ENCODE results near the gene P2RX1. TPM values are rescaled to one million over a fixed set of nuclear protein-coding genes. Genes with fewer than 3 reads are reported as not detected.

The P2RX1 gene
- total RNA-seq, 1 donor from 2014 or later = 1.6 TPM

GRCh38 chr17:3925684-3926485 lies 9.6 kb upstream of the P2RX1 start:
- Histone ChIP-seq H3K9ac (ENCODE audit: low read depth in 1 of 3, low read length in 3 of 3) (no peak overlapping the region), H3K27ac (ENCODE audit: low read depth, low read length) (no peak overlapping the region), H3K4me1 (ENCODE audit: control insufficient read depth in 3 of 3, insufficient read depth in 3 of 3, low read length in 3 of 3) (peaks cover 0 to 8% (median 0%) of the 10 kb centered on the region in 3 donors), H3K27me3 (ENCODE audit: control insufficient read depth in 3 of 3, insufficient read depth in 3 of 3, low read length in 3 of 3) (peaks cover 0 to 5% (median 3%) of the 10 kb centered on the region in 3 donors), H3K36me3 (ENCODE audit: control insufficient read depth in 3 of 3, insufficient read depth in 3 of 3, low read length in 3 of 3) (no peaks in the 10 kb centered on the region), H3K4me3 (ENCODE audit: low read length in 3 of 3) (no peak overlapping the region), H3K9me3 (ENCODE audit: control insufficient read depth in 3 of 3, low read length in 3 of 3) (no peaks in the 10 kb centered on the region)

GRCh38 chr17:3924512-3925350 lies 8.5 kb upstream of the P2RX1 start:
- Histone ChIP-seq H3K9ac (ENCODE audit: low read depth in 1 of 3, low read length in 3 of 3) (no peak overlapping the region), H3K4me1 (ENCODE audit: control insufficient read depth in 3 of 3, insufficient read depth in 3 of 3, low read length in 3 of 3) (peaks cover 0 to 8% (median 0%) of the 10 kb centered on the region in 3 donors), H3K9me3 (ENCODE audit: control insufficient read depth in 3 of 3, low read length in 3 of 3) (no peaks in the 10 kb centered on the region), H3K36me3 (ENCODE audit: control insufficient read depth in 3 of 3, insufficient read depth in 3 of 3, low read length in 3 of 3) (no peaks in the 10 kb centered on the region), H3K27me3 (ENCODE audit: control insufficient read depth in 3 of 3, insufficient read depth in 3 of 3, low read length in 3 of 3) (peaks cover 0 to 5% (median 3%) of the 10 kb centered on the region in 3 donors), H3K27ac (ENCODE audit: low read depth, low read length) (no peak overlapping the region), H3K4me3 (ENCODE audit: low read length in 3 of 3) (no peak overlapping the region)

- Histone ChIP-seq H3K27ac (ENCODE audit: low read depth, low read length) (no peak overlapping the region), H3K27me3 (ENCODE audit: control insufficient read depth in 3 of 3, insufficient read depth in 3 of 3, low read length in 3 of 3) (peaks cover 0 to 5% (median 3%) of the 10 kb centered on the region in 3 donors), H3K9ac (ENCODE audit: low read depth in 1 of 3, low read length in 3 of 3) (no peak overlapping the region), H3K4me3 (ENCODE audit: low read length in 3 of 3) (no peak overlapping the region), H3K4me1 (ENCODE audit: control insufficient read depth in 3 of 3, insufficient read depth in 3 of 3, low read length in 3 of 3) (peaks cover 0 to 11% (median 1%) of the 10 kb centered on the region in 3 donors), H3K36me3 (ENCODE audit: control insufficient read depth in 3 of 3, insufficient read depth in 3 of 3, low read length in 3 of 3) (no peaks in the 10 kb centered on the region), H3K9me3 (ENCODE audit: control insufficient read depth in 3 of 3, low read length in 3 of 3) (no peaks in the 10 kb centered on the region)
Measured at GRCh38 chr17:3923466-3924190, 7.4 kb upstream of the P2RX1 start.

GRCh38 chr17:3922765-3923164 lies 6.5 kb upstream of the P2RX1 start:
- H3K4me3 ChIP-seq (ENCODE audit: low read length in 3 of 3) = no peak overlapping the region
- no peaks in the 10 kb centered on the region for H3K36me3 ChIP-seq (ENCODE audit: control insufficient read depth in 3 of 3, insufficient read depth in 3 of 3, low read length in 3 of 3)
- no peaks in the 10 kb centered on the region for H3K9me3 ChIP-seq (ENCODE audit: control insufficient read depth in 3 of 3, low read length in 3 of 3)
- no peak overlapping the region for H3K9ac ChIP-seq (ENCODE audit: low read depth in 1 of 3, low read length in 3 of 3)
- peaks cover 0 to 5% (median 3%) of the 10 kb centered on the region in 3 donors for H3K27me3 ChIP-seq (ENCODE audit: control insufficient read depth in 3 of 3, insufficient read depth in 3 of 3, low read length in 3 of 3)
- no peak overlapping the region for H3K27ac ChIP-seq (ENCODE audit: low read depth, low read length)
- H3K4me1 ChIP-seq (ENCODE audit: control insufficient read depth in 3 of 3, insufficient read depth in 3 of 3, low read length in 3 of 3) = peaks cover 0 to 8% (median 4%) of the 10 kb centered on the region in 3 donors

GRCh38 chr17:3921502-3922319 lies 5.4 kb upstream of the P2RX1 start:
- Histone ChIP-seq H3K27ac (ENCODE audit: low read depth, low read length) (no peak overlapping the region), H3K36me3 (ENCODE audit: control insufficient read depth in 3 of 3, insufficient read depth in 3 of 3, low read length in 3 of 3) (no peaks in the 10 kb centered on the region), H3K4me1 (ENCODE audit: control insufficient read depth in 3 of 3, insufficient read depth in 3 of 3, low read length in 3 of 3) (peaks cover 7 to 15% (median 8%) of the 10 kb centered on the region in 3 donors), H3K4me3 (ENCODE audit: low read length in 3 of 3) (no peak overlapping the region), H3K9me3 (ENCODE audit: control insufficient read depth in 3 of 3, low read length in 3 of 3) (no peaks in the 10 kb centered on the region), H3K9ac (ENCODE audit: low read depth in 1 of 3, low read length in 3 of 3) (no peak overlapping the region), H3K27me3 (ENCODE audit: control insufficient read depth in 3 of 3, insufficient read depth in 3 of 3, low read length in 3 of 3) (peaks cover 0 to 5% (median 3%) of the 10 kb centered on the region in 3 donors)

- Histone ChIP-seq H3K27ac (ENCODE audit: low read depth, low read length) (no peak overlapping the region), H3K27me3 (ENCODE audit: control insufficient read depth in 3 of 3, insufficient read depth in 3 of 3, low read length in 3 of 3) (peaks cover 0 to 5% (median 3%) of the 10 kb centered on the region in 3 donors), H3K4me1 (ENCODE audit: control insufficient read depth in 3 of 3, insufficient read depth in 3 of 3, low read length in 3 of 3) (peaks cover 7 to 16% (median 8%) of the 10 kb centered on the region in 3 donors), H3K9me3 (ENCODE audit: control insufficient read depth in 3 of 3, low read length in 3 of 3) (no peaks in the 10 kb centered on the region), H3K9ac (ENCODE audit: low read depth in 1 of 3, low read length in 3 of 3) (no peak overlapping the region), H3K4me3 (ENCODE audit: low read length in 3 of 3) (no peak overlapping the region), H3K36me3 (ENCODE audit: control insufficient read depth in 3 of 3, insufficient read depth in 3 of 3, low read length in 3 of 3) (no peaks in the 10 kb centered on the region)
Measured at GRCh38 chr17:3921006-3921405, 4.7 kb upstream of the P2RX1 start.

GRCh38 chr17:3919123-3919624 lies 2.9 kb upstream of the P2RX1 start:
- no peaks in the 10 kb centered on the region for H3K27me3 ChIP-seq (ENCODE audit: control insufficient read depth in 3 of 3, insufficient read depth in 3 of 3, low read length in 3 of 3)
- H3K9ac ChIP-seq (ENCODE audit: low read depth in 1 of 3, low read length in 3 of 3) = no peak overlapping the region
- no peaks in the 10 kb centered on the region for H3K36me3 ChIP-seq (ENCODE audit: control insufficient read depth in 3 of 3, insufficient read depth in 3 of 3, low read length in 3 of 3)
- H3K9me3 ChIP-seq (ENCODE audit: control insufficient read depth in 3 of 3, low read length in 3 of 3) = no peaks in the 10 kb centered on the region
- peaks cover 8 to 18% (median 8%) of the 10 kb centered on the region in 3 donors for H3K4me1 ChIP-seq (ENCODE audit: control insufficient read depth in 3 of 3, insufficient read depth in 3 of 3, low read length in 3 of 3)
- no peak overlapping the region for H3K27ac ChIP-seq (ENCODE audit: low read depth, low read length)
- no peak overlapping the region for H3K4me3 ChIP-seq (ENCODE audit: low read length in 3 of 3)

- no peaks in the 10 kb centered on the region for H3K27me3 ChIP-seq (ENCODE audit: control insufficient read depth in 3 of 3, insufficient read depth in 3 of 3, low read length in 3 of 3)
- no peaks in the 10 kb centered on the region for H3K36me3 ChIP-seq (ENCODE audit: control insufficient read depth in 3 of 3, insufficient read depth in 3 of 3, low read length in 3 of 3)
- peaks cover 11 to 18% (median 14%) of the 10 kb centered on the region in 3 donors for H3K4me1 ChIP-seq (ENCODE audit: control insufficient read depth in 3 of 3, insufficient read depth in 3 of 3, low read length in 3 of 3)
- no peak overlapping the region for H3K9ac ChIP-seq (ENCODE audit: low read depth in 1 of 3, low read length in 3 of 3)
- no peaks in the 10 kb centered on the region for H3K9me3 ChIP-seq (ENCODE audit: control insufficient read depth in 3 of 3, low read length in 3 of 3)
- H3K4me3 ChIP-seq (ENCODE audit: low read length in 3 of 3) = no peak overlapping the region
- no peak overlapping the region for H3K27ac ChIP-seq (ENCODE audit: low read depth, low read length)
Measured at GRCh38 chr17:3918372-3919122, 2.3 kb upstream of the P2RX1 start.
